Activated CD8-positive, alpha-beta memory T cell treated with anti-CD3 and anti-CD28 coated beads for 36 hours (primary cell): Measurements from ENCODE around the gene TRMT13. TPM values are rescaled to one million over a fixed set of nuclear protein-coding genes. Genes with fewer than 3 reads are reported as not detected.

ENCODE experiments used
- CTCF ChIA-PET: fragments of 350-600 bp; sonication (Branson Sonifier 250); formaldehyde crosslinking; loops from one replicate; lab custom pipeline; 2021; ENCODE audit warnings: antibody characterized with exemption; lab: Charles Lee
- POLR2A ChIA-PET: fragments of 350-600 bp; sonication (Branson Sonifier 250); formaldehyde crosslinking; loops from one replicate; lab custom pipeline; 2021; ENCODE audit warnings: antibody characterized with exemption; lab: Charles Lee
- total RNA-seq, 2 experiments: library from RNA; stranded (reverse); gene quantifications; one replicate each; pipeline ENCODE4 v1.2.3, GENCODE V29; 2021

Gene TRMT13
- total RNA-seq: 10 to 100 TPM; 23.3 to 24.0 TPM

DNA sequence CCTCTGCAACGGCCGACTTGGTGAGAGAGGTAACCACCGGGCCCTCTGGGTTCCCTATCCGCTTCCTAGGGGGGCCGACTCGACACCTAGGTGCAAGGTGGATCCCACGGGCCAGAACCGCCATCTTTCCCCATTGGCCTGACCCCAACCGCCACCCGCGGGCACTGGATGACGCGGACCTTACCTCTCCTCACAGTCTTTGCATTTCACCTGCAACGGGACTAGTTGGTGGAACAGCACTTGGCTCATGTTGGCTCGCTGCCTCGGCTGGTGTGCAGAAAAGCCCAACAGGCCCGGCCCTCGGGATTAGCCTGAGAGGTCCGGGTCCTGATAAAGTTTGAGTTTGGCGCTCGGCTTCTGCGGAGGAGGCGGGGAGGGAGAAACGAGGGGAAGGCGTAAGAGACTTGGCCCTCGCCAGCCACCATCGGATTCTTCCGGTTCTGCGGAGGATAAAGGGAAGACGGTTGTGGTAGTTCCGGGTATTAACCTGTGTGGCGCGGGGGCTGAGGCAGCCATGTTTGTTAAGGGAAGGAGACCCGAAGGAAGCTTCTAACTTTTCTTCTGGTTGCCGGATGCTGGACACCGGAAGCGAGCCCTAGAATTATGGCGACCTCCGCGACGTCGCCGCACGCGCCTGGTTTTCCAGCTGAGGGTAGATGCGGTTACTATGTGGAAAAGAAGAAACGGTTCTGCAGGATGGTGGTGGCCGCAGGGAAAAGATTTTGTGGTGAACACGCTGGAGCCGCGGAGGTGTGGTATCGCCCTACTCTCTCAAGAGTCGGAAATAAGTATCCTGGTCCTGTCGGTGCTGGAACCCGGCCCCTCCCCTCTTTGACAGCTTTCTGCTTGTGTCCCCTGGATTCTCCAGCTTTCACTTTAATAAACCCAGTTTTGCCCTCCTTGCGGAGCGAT lies at the start of gene TRMT13, which contains the start of gene SASS6:
Gene TRMT13, plus strand, starts transcription at position 598 of the 912 bp plus-strand sequence. Its CDS starts 6 bp downstream, at position 604.
Gene SASS6, minus strand, starts transcription at position 365 of the 912 bp plus-strand sequence. Its CDS starts 116 bp downstream, at position 249.
- POLR2A ChIA-PET: interaction anchor here (0.5 to 1.5 kb wide), 4 partner anchors 95 to 220 kb away, joined by 3 to 8 read pairs (median 5); a partner anchor contains a TSS
- CTCF ChIA-PET: no interaction called here

DNA sequence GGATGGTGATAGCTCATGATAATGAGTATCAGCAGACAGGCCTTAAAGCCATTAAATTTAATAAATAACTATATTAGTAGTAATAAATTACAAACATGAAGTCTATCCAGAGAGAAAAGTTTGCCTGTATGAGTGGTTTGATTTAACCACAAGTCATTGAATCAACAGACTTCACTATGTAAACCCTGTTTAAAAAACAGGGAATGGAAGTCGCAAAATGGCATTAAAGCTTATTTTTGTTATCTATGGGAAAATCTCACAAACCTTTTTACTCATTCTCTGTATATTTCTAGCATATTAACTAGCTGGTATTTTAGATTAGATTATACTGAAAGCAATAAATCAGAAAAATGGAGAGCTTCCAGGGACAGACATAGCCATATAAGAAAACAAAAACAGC lies 45.6 kb upstream of the TRMT13 start:
- ChIA-PET POLR2A (no interaction called here), CTCF (no interaction called here)

DNA sequence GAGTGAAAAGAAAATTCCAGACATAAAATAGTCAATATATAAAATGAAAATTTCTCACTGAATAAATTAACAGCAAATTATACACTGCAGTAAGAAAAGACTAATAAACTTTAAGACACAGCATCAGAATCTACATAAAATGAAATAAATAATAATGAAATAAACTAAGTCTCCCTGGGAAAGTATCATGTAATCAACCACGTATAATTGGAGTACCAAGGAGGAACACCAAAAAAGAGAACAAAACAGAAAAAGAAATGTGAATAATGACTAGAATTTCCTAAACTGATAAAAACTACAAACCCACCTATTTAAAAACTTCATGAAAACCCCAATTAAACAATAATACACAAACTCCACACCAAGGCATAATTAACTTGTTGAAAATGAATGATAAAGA lies 43.9 kb upstream of the TRMT13 start:
- POLR2A ChIA-PET: no interaction called here
- CTCF ChIA-PET: no interaction called here

DNA sequence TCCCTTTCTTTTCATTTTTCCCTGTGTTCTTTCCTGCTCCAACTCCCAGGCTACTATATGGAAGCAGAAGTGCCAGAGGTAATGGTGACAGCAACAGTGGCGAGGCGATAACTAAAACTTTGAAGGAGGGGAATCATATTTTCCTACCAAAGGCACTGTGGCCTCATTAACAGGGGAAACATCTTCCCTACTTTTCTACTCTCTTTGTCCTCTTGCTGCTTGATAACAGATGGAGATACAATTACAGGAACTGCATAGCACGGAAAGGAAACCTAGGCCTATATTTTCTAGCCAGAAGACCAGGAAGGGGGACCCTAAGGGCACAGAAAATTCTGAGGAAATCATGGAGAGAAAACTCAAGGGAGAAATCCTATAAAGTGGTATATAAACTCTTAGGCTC lies 42.5 kb upstream of the TRMT13 start:
- ChIA-PET POLR2A (no interaction called here), CTCF (no interaction called here)

GRCh38 chr1:100100202-100100601 lies 32.8 kb upstream of the TRMT13 start:
- ChIA-PET POLR2A (no interaction called here), CTCF (no interaction called here)

- ChIA-PET CTCF (no interaction called here), POLR2A (no interaction called here)
Measured at GRCh38 chr1:100101564-100101963, 31.4 kb upstream of the TRMT13 start.

DNA sequence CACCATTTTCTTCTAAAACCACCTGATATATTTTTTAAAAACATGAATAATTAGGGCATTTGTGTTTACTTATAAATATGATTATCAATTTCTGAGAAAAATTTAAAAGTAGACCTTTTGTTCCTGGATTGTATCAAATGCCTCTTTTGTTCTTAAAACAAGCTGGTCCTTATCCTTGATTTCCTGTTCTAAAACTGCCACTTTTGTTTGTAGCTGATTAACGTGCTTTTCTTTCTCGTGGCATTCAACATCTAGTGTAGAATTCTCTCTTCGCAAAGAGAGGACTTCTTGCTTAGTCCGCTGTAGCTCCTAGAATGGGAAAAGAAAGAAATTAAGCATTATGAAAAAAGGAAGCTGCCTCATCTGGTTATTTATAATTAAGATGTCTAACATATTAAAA lies 25.3 kb upstream of the TRMT13 start:
- POLR2A ChIA-PET: no interaction called here
- CTCF ChIA-PET: no interaction called here

DNA sequence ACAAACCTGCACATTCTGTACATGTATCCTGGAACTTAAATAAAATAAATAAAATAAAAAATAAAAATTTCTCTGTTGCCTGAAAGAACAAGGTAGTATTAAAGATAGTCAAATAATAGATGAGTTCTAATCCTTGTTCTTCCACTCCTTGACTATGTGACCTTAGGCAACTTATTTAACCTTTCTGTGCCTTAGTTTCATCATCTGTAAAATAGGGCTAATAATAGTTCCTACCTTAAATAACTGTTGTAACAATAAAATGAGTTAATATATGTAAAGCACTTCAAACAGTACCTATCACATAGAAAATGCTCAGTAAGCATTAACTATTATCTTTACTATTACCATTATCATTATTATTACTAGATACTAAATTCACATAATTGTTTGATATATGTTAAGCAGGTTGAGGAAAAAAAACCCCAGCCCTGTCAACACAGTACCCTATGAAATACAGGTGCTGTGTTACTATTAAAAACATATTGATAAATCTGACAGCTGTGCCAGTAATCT lies 23.4 kb upstream of the TRMT13 start:
- ChIA-PET CTCF (no interaction called here), POLR2A (no interaction called here)

DNA sequence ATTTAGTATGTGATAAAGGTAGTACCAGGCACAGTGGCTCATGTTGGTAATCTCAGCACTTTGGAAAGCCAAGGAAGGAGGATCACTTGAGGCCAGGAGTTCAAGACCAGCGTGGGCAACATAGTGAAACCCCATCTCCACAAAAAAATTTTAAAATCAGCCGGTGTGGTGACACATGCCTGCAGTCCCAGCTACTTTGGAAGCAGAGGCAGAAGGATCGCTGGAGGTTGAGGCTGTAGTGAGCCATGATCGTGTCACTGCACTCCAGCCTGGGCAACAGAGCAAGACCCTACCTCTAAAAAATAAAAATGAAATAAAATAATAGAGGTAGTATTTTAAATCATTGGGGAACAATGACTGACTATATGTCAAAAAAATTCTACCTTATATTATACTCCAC lies 17.4 kb upstream of the TRMT13 start:
- ChIA-PET CTCF (no interaction called here), POLR2A (no interaction called here)

- POLR2A ChIA-PET: no interaction called here
Measured at GRCh38 chr1:100122177-100122576, 10.8 kb upstream of the TRMT13 start.

GRCh38 chr1:100127226-100127625 lies 5.7 kb upstream of the TRMT13 start:
- CTCF ChIA-PET: no interaction called here
- POLR2A ChIA-PET: no interaction called here

More at GRCh38 chr1:100122177-100122576, 10.8 kb upstream of the TRMT13 start:
- CTCF ChIA-PET: no interaction called here

DNA sequence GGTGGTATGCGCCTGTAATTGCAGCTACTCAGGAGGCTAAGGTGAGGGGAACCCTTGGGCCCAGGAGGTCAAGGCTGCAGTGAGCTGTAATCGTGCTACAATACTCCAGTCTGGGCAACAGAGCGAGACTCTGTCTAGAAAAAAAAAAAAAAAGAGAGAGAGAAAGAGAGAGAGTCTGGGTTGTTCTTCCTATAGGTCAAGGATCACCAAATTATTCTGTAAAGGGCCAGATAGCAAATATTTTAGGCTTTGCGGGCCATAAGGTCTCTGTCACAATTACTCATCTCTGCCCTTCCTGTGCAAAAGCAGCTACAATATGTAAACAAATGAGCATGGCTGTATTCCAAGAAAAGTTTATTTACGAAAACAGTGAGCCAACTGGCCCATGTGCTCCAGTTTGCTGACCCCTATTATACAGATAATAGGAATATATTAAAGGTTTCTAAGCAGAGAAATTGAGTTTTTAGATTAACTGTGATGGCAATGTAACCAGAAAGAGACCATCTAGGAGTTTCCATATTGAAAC lies 2.3 kb upstream of the TRMT13 start:
- ChIA-PET CTCF (no interaction called here), POLR2A (no interaction called here)

DNA sequence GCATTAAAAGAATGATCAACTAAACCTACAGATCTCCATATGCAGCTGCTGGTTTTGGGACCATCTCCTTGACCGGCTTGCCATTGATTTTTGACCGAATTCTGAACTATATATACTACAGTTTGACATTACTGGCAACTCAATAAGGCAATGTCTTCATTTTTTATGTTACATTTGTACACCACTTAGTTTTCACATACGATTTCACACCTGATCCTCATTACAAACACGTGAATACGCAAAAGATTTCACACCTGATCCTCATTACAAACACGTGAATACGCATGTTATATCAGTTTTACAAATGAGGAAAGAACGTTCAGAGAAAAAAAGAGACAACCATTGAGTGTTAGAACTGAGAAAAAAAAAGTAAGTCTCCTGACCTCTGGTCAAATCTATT lies 1.3 kb upstream of the TRMT13 start:
- POLR2A ChIA-PET: no interaction called here

DNA sequence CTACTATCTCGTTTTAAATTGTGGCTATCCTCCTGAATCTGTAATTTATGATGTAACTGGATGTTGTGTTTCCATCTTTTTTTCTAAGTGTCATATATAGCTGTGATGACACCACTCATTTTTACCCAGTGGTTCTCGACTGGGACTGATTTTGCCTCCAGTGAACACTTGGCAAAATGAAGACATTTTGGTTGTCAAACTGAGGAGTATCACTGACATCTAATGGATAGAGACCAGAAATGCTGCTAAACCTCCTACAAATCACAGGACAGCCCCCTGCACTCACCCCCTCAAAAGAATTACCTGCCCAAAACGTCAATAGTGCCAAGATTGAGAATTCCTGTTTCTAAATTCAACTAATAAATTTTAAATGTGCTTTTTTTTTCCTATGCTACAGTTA lies 1.9 kb downstream of the TRMT13 start:
- POLR2A ChIA-PET: no interaction called here
- CTCF ChIA-PET: no interaction called here

More for the DNA sequence above, 1.3 kb upstream of the TRMT13 start:
- CTCF ChIA-PET: no interaction called here

GRCh38 chr1:100137602-100138001 lies 4.6 kb downstream of the TRMT13 start:
- POLR2A ChIA-PET: no interaction called here
- CTCF ChIA-PET: no interaction called here

DNA sequence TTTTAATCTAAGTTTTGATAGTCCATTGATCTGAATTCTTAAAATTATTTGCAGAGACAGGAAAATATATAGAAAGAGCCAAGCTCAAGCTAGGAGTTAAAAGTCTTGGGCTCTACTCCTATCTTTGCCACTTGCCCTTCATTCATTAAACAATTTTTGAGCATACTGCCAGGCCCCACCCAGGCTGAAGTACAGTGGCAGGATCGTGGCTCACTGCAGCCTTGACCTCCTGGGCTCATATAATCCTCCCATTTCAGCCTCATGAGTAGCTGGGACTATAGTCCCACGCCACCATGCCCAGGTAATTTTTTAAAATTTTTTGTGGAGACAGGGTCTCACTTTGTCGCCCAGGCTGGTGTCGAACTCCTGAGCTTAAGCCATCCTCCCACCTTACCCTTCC lies 8.2 kb downstream of the TRMT13 start:
- CTCF ChIA-PET: no interaction called here
- POLR2A ChIA-PET: no interaction called here

DNA sequence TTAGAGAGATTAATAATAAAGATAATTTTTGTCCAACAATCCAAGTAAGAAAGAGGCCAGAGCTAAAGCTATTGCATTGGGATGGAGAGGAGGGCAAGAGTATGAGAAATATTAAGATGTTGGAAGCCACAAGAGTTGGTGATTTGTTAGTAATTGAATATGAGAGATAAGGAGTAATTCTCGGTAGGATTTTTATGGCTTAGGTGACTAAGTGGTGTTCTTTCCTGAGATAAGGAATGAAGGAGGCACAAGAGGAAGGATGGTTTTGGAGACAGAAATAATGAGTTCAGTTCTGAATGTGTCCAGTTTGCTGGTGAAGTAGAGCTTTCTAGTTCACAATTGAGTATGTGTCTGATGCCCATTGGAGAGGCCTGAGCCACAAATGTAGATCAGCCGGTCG lies 9.4 kb downstream of the TRMT13 start:
- ChIA-PET CTCF (no interaction called here), POLR2A (no interaction called here)

DNA sequence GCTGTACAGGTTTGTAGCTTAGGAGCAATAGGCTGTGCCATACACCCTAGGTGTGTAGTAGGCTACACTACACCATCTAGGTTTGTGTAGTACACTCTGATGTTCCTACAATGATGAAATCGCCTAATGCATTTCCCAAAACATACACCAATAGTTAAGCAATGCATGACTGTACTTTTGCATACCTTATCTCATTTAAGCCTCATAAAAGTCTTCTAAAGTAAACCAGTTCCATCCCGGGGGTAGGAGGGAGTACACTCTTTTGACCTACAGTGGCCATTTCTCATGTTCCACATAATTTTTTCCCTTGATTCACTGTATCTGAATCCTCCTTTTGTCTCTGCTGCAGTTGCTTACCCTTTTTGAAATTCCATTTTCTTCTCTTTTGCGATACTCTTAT lies 12.2 kb downstream of the TRMT13 start:
- POLR2A ChIA-PET: no interaction called here
- CTCF ChIA-PET: no interaction called here

DNA sequence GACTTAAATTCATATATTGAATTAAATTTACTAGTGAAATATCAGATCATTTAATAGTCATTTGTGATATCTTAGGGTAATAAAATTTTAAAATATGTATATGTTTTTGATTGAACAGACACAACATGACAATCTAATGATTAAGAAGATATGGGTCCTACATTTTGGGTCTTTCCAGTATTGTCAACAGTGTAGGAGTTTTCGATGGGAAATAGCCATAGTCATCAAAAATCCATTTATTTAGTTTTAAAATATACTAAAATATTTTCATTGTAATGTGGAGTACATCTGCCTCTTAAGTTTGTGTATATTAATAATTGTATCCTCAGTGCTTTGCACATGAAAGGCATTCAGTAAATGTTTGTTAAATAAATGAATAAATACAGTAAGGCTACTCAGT lies 14.0 kb downstream of the TRMT13 start:
- ChIA-PET POLR2A (no interaction called here), CTCF (interaction anchor here (0.7 kb wide), 1 partner anchor 24 kb away, joined by 3 read pairs; no protein-coding TSS in a partner anchor)

GRCh38 chr1:100147875-100148274 lies 14.9 kb downstream of the TRMT13 start:
- CTCF ChIA-PET: no interaction called here

DNA sequence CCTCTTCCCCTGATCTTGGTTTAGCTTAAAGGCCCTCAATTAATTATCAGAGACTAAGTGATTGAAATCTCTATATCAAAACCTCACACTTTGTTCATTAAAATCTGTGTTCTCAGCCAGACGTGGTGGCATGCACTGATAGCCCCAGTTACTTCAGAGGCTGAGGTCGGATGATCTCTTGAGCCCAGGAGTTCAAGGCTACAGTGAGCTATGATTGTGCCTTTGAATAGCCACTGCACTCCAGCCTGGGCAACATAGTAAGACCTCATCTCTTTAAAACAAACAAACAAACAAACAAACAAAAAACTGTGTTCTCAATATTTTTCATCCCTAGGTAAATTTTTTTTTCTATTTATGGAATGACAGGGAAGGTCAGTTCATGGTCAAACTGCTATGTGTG lies 18.7 kb downstream of the TRMT13 start:
- POLR2A ChIA-PET: interaction anchor here (0.5 kb wide), 1 partner anchor 40 kb away, joined by 4 read pairs; no protein-coding TSS in a partner anchor

More at GRCh38 chr1:100147875-100148274, 14.9 kb downstream of the TRMT13 start:
- POLR2A ChIA-PET: no interaction called here

More for the DNA sequence above, 18.7 kb downstream of the TRMT13 start:
- CTCF ChIA-PET: no interaction called here
